ENCODE measurements around the gene BRF1.
A peak's percentile ranks its signal among the peaks of the same experiment; 100 is the strongest.
"Not testable (repeated sequence)": the region's sequence is repeated elsewhere in the genome, so short reads cannot be mapped to it uniquely, and the experiment has no call there.

The BRF1 gene

GRCh38 chr14:105305345-105305744 lies 4.5 kb upstream of the BRF1 start:
- Histone ChIP-seq H3K36me3 (ENCODE audit: control insufficient read depth in 1 of 2, insufficient read depth in 2 of 2, low read length in 2 of 2) (no peaks in the 10 kb centered on the region), H3K27ac (ENCODE audit: low read depth, low read length) (no peak overlapping the region), H3K9ac (ENCODE audit: low read depth in 1 of 2, low read length in 2 of 2) (no peak overlapping the region), H3K4me3 (ENCODE audit: low read depth in 1 of 2, low read length in 2 of 2) (no peak overlapping the region), H3K9me3 (ENCODE audit: control insufficient read depth in 1 of 2, low read length in 2 of 2) (no peaks in the 10 kb centered on the region), H3K27me3 (ENCODE audit: control insufficient read depth in 1 of 2, insufficient read depth in 2 of 2, low read length in 2 of 2) (no peaks in the 10 kb centered on the region), H3K4me1 (ENCODE audit: control insufficient read depth in 1 of 2, insufficient read depth in 2 of 2, low read length in 2 of 2) (no peaks in the 10 kb centered on the region)

GRCh38 chr14:105304565-105304964 lies 3.8 kb upstream of the BRF1 start:
- no peak overlapping the region for H3K27ac ChIP-seq (ENCODE audit: low read depth, low read length)
- H3K36me3 ChIP-seq (ENCODE audit: control insufficient read depth in 1 of 2, insufficient read depth in 2 of 2, low read length in 2 of 2): no peaks in the 10 kb centered on the region
- no peaks in the 10 kb centered on the region for H3K27me3 ChIP-seq (ENCODE audit: control insufficient read depth in 1 of 2, insufficient read depth in 2 of 2, low read length in 2 of 2)
- H3K9ac ChIP-seq (ENCODE audit: low read depth in 1 of 2, low read length in 2 of 2): no peak overlapping the region
- no peak overlapping the region for H3K4me3 ChIP-seq (ENCODE audit: low read depth in 1 of 2, low read length in 2 of 2)
- peaks cover 3 to 6% of the 10 kb centered on the region in 2 donors for H3K4me1 ChIP-seq (ENCODE audit: control insufficient read depth in 1 of 2, insufficient read depth in 2 of 2, low read length in 2 of 2)
- H3K9me3 ChIP-seq (ENCODE audit: control insufficient read depth in 1 of 2, low read length in 2 of 2): no peaks in the 10 kb centered on the region

GRCh38 chr14:105303949-105304348 lies 3.1 kb upstream of the BRF1 start:
- Histone ChIP-seq H3K27ac (ENCODE audit: low read depth, low read length) (no peak overlapping the region), H3K4me1 (ENCODE audit: control insufficient read depth in 1 of 2, insufficient read depth in 2 of 2, low read length in 2 of 2) (peaks cover 7 to 10% of the 10 kb centered on the region in 2 donors)

GRCh38 chr14:105301915-105302249 lies 1.1 kb upstream of the BRF1 start:
- Histone ChIP-seq H3K9ac (ENCODE audit: low read depth in 1 of 2, low read length in 2 of 2) (peak overlapping the region in 1 of 2 donors; percentile 57), H3K4me3 (ENCODE audit: low read depth in 1 of 2, low read length in 2 of 2) (peak overlapping the region; percentile 72 to 79)
- not testable (repeated sequence) for H3K27ac ChIP-seq (ENCODE audit: low read depth, low read length); H3K9me3 ChIP-seq (ENCODE audit: control insufficient read depth in 1 of 2, low read length in 2 of 2); H3K27me3 ChIP-seq (ENCODE audit: control insufficient read depth in 1 of 2, insufficient read depth in 2 of 2, low read length in 2 of 2); H3K4me1 ChIP-seq (ENCODE audit: control insufficient read depth in 1 of 2, insufficient read depth in 2 of 2, low read length in 2 of 2); H3K36me3 ChIP-seq (ENCODE audit: control insufficient read depth in 1 of 2, insufficient read depth in 2 of 2, low read length in 2 of 2)

More at GRCh38 chr14:105303949-105304348, 3.1 kb upstream of the BRF1 start:
- no peak overlapping the region for H3K9ac ChIP-seq (ENCODE audit: low read depth in 1 of 2, low read length in 2 of 2)
- H3K27me3 ChIP-seq (ENCODE audit: control insufficient read depth in 1 of 2, insufficient read depth in 2 of 2, low read length in 2 of 2): no peaks in the 10 kb centered on the region
- no peak overlapping the region for H3K4me3 ChIP-seq (ENCODE audit: low read depth in 1 of 2, low read length in 2 of 2)
- H3K36me3 ChIP-seq (ENCODE audit: control insufficient read depth in 1 of 2, insufficient read depth in 2 of 2, low read length in 2 of 2): no peaks in the 10 kb centered on the region
- H3K9me3 ChIP-seq (ENCODE audit: control insufficient read depth in 1 of 2, low read length in 2 of 2): no peaks in the 10 kb centered on the region

- H3K27ac ChIP-seq (ENCODE audit: low read depth, low read length): peak overlapping the region; percentile 97
- no peaks in the 10 kb centered on the region for H3K9me3 ChIP-seq (ENCODE audit: control insufficient read depth in 1 of 2, low read length in 2 of 2)
- peak overlapping the region; percentile 79 to 91 for H3K4me3 ChIP-seq (ENCODE audit: low read depth in 1 of 2, low read length in 2 of 2)
- no peaks in the 10 kb centered on the region for H3K27me3 ChIP-seq (ENCODE audit: control insufficient read depth in 1 of 2, insufficient read depth in 2 of 2, low read length in 2 of 2)
- peaks cover 7 to 10% of the 10 kb centered on the region in 2 donors for H3K4me1 ChIP-seq (ENCODE audit: control insufficient read depth in 1 of 2, insufficient read depth in 2 of 2, low read length in 2 of 2)
- no peaks in the 10 kb centered on the region for H3K36me3 ChIP-seq (ENCODE audit: control insufficient read depth in 1 of 2, insufficient read depth in 2 of 2, low read length in 2 of 2)
- peak overlapping the region; percentile 67 to 72 for H3K9ac ChIP-seq (ENCODE audit: low read depth in 1 of 2, low read length in 2 of 2)
These were observed 508 bp upstream of the BRF1 start for GRCh38 chr14:105301103-105301914.

- Histone ChIP-seq H3K4me1 (ENCODE audit: control insufficient read depth in 1 of 2, insufficient read depth in 2 of 2, low read length in 2 of 2) (peaks cover 7 to 10% of the 10 kb centered on the region in 2 donors), H3K4me3 (ENCODE audit: low read depth in 1 of 2, low read length in 2 of 2) (peak overlapping the region; percentile 79 to 91), H3K27me3 (ENCODE audit: control insufficient read depth in 1 of 2, insufficient read depth in 2 of 2, low read length in 2 of 2) (no peaks in the 10 kb centered on the region), H3K9me3 (ENCODE audit: control insufficient read depth in 1 of 2, low read length in 2 of 2) (no peaks in the 10 kb centered on the region), H3K36me3 (ENCODE audit: control insufficient read depth in 1 of 2, insufficient read depth in 2 of 2, low read length in 2 of 2) (no peaks in the 10 kb centered on the region), H3K9ac (ENCODE audit: low read depth in 1 of 2, low read length in 2 of 2) (peak overlapping the region; percentile 67 to 94), H3K27ac (ENCODE audit: low read depth, low read length) (peak overlapping the region; percentile 97)
These were observed 903 bp downstream of the BRF1 start for GRCh38 chr14:105299654-105300541.

GRCh38 chr14:105297311-105297710 lies 3.5 kb downstream of the BRF1 start:
- not testable (repeated sequence) for H3K9me3 ChIP-seq (ENCODE audit: control insufficient read depth in 1 of 2, low read length in 2 of 2); H3K4me3 ChIP-seq (ENCODE audit: low read depth in 1 of 2, low read length in 2 of 2); H3K9ac ChIP-seq (ENCODE audit: low read depth in 1 of 2, low read length in 2 of 2); H3K36me3 ChIP-seq (ENCODE audit: control insufficient read depth in 1 of 2, insufficient read depth in 2 of 2, low read length in 2 of 2); H3K27ac ChIP-seq (ENCODE audit: low read depth, low read length); H3K27me3 ChIP-seq (ENCODE audit: control insufficient read depth in 1 of 2, insufficient read depth in 2 of 2, low read length in 2 of 2)
- H3K4me1 ChIP-seq (ENCODE audit: control insufficient read depth in 1 of 2, insufficient read depth in 2 of 2, low read length in 2 of 2): peaks cover 7 to 24% of the 10 kb centered on the region in 2 donors

- Histone ChIP-seq H3K27ac (ENCODE audit: low read depth, low read length) (no peak overlapping the region), H3K4me1 (ENCODE audit: control insufficient read depth in 1 of 2, insufficient read depth in 2 of 2, low read length in 2 of 2) (peaks cover 0 to 18% of the 10 kb centered on the region in 2 donors), H3K9ac (ENCODE audit: low read depth in 1 of 2, low read length in 2 of 2) (no peak overlapping the region), H3K4me3 (ENCODE audit: low read depth in 1 of 2, low read length in 2 of 2) (no peak overlapping the region), H3K9me3 (ENCODE audit: control insufficient read depth in 1 of 2, low read length in 2 of 2) (no peaks in the 10 kb centered on the region), H3K36me3 (ENCODE audit: control insufficient read depth in 1 of 2, insufficient read depth in 2 of 2, low read length in 2 of 2) (no peaks in the 10 kb centered on the region), H3K27me3 (ENCODE audit: control insufficient read depth in 1 of 2, insufficient read depth in 2 of 2, low read length in 2 of 2) (no peaks in the 10 kb centered on the region)
These were observed 6.6 kb downstream of the BRF1 start for GRCh38 chr14:105294142-105294597.

- H3K27me3 ChIP-seq (ENCODE audit: control insufficient read depth in 1 of 2, insufficient read depth in 2 of 2, low read length in 2 of 2): no peaks in the 10 kb centered on the region
- H3K4me3 ChIP-seq (ENCODE audit: low read depth in 1 of 2, low read length in 2 of 2): no peak overlapping the region
- H3K9me3 ChIP-seq (ENCODE audit: control insufficient read depth in 1 of 2, low read length in 2 of 2): no peaks in the 10 kb centered on the region
- no peak overlapping the region for H3K9ac ChIP-seq (ENCODE audit: low read depth in 1 of 2, low read length in 2 of 2)
- peaks cover 0 to 17% of the 10 kb centered on the region in 2 donors for H3K4me1 ChIP-seq (ENCODE audit: control insufficient read depth in 1 of 2, insufficient read depth in 2 of 2, low read length in 2 of 2)
- H3K27ac ChIP-seq (ENCODE audit: low read depth, low read length): no peak overlapping the region
- no peaks in the 10 kb centered on the region for H3K36me3 ChIP-seq (ENCODE audit: control insufficient read depth in 1 of 2, insufficient read depth in 2 of 2, low read length in 2 of 2)
These were observed 7.7 kb downstream of the BRF1 start for GRCh38 chr14:105292826-105293711.

All from duodenal mucosa (tissue), 2 donors.